ENCODE measurements around the gene CCDC69.

DNA sequence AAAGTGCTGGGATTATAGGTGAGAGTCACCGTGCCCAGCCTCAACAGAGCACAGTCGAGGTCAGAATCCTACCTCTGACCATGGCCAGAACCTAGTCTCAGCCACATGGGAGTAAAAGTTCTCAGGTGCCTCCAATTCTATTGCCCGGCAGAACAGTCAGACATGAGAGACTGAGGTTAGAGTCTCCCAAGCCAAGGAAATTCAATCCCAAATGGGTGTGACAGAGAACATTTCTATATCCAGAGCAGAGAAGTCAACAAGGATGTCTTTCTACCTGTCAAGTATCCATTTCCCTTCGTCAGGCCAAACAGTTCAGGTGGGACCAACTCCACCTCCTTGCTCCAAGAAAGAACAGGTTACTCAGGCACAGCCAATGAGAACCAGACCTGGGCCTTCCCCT lies 76.9 kb downstream of the CCDC69 start:
- TF ChIP-seq, protein P1, sequence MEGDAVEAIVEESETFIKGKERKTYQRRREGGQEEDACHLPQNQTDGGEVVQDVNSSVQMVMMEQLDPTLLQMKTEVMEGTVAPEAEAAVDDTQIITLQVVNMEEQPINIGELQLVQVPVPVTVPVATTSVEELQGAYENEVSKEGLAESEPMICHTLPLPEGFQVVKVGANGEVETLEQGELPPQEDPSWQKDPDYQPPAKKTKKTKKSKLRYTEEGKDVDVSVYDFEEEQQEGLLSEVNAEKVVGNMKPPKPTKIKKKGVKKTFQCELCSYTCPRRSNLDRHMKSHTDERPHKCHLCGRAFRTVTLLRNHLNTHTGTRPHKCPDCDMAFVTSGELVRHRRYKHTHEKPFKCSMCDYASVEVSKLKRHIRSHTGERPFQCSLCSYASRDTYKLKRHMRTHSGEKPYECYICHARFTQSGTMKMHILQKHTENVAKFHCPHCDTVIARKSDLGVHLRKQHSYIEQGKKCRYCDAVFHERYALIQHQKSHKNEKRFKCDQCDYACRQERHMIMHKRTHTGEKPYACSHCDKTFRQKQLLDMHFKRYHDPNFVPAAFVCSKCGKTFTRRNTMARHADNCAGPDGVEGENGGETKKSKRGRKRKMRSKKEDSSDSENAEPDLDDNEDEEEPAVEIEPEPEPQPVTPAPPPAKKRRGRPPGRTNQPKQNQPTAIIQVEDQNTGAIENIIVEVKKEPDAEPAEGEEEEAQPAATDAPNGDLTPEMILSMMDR (IDR thresholded peaks at IDR 0.05) = no peak
- TF ChIP-seq EZH2 (IDR thresholded peaks at IDR 0.05; ENCODE audit: borderline replicate concordance, insufficient read depth, low read depth, low read length, poor library complexity, severe bottlenecking) = no peak

All from B cell (primary cell).